ENCODE results near the gene PRR22.

- TF ChIP-seq EZH2 (IDR thresholded peaks at IDR 0.05) (no peak), POLR2AphosphoS5 (IDR thresholded peaks at IDR 0.05; ENCODE audit: borderline replicate concordance, low read depth, low read length) (no peak), FOXP2 (optimal IDR thresholded peaks at IDR 0.05; ENCODE audit: control extremely low read depth, extremely low read length, insufficient read depth) (no peak)
These were observed 35.0 kb downstream of the PRR22 start for GRCh38 chr19:5749505-5749904.

All from SK-N-MC (cell line).